C4-2B (cell line): ENCODE measurements around the gene TBC1D9.

Experiments used
- ZFX ChIP-seq: fragments of 450-650 bp; IDR thresholded peaks from 2 replicates; pipeline ENCODE4 v1.6.1; 2017
- TF ChIP-seq, protein P1 (sequence below): fragments of 450-650 bp; conservative IDR thresholded peaks from 2 replicates; pipeline ENCODE4 v1.5.1; 2017; ENCODE audit warnings: mild to moderate bottlenecking

DNA sequence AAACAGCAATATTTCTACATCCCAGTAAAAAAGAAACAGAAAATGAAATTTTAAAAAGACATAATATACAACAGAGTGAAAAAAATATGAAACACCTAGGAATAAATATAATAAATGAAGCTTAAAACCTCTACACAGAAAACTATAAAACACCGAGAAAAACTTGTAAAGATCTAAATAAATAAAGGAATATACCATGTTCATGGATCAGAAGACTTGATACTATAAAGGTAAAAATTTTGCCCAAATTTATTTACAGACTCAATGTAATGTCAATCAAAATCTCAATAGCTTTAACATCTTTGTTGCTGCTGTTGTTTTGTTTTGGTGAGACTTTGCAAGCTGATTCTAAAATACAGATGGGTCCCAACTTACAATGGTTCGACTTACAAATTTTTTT lies 5.7 kb downstream of the TBC1D9 start:
- TF ChIP-seq, protein P1, sequence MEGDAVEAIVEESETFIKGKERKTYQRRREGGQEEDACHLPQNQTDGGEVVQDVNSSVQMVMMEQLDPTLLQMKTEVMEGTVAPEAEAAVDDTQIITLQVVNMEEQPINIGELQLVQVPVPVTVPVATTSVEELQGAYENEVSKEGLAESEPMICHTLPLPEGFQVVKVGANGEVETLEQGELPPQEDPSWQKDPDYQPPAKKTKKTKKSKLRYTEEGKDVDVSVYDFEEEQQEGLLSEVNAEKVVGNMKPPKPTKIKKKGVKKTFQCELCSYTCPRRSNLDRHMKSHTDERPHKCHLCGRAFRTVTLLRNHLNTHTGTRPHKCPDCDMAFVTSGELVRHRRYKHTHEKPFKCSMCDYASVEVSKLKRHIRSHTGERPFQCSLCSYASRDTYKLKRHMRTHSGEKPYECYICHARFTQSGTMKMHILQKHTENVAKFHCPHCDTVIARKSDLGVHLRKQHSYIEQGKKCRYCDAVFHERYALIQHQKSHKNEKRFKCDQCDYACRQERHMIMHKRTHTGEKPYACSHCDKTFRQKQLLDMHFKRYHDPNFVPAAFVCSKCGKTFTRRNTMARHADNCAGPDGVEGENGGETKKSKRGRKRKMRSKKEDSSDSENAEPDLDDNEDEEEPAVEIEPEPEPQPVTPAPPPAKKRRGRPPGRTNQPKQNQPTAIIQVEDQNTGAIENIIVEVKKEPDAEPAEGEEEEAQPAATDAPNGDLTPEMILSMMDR: no peak
- TF ChIP-seq ZFX: no peak
